Activated CD4-positive, alpha-beta T cell treated with anti-CD3 and anti-CD28 coated beads for 36 hours (primary cell): Measurements from ENCODE around the gene C3orf18. TPM values are rescaled to one million over a fixed set of nuclear protein-coding genes. Genes with fewer than 3 reads are reported as not detected.
"Not testable (repeated sequence)": the region's sequence is repeated elsewhere in the genome, so short reads cannot be mapped to it uniquely, and the experiment has no call there.

Experiments used
- ATAC-seq: fragments of 200-7000 bp; cut with Tn5 transposase; one replicate; pipeline ENCODE4 v1.10.0; 2021; ENCODE audit warnings: mild to moderate bottlenecking, moderate library complexity
- CTCF ChIA-PET: fragments of 350-600 bp; sonication (Branson Sonifier 250); formaldehyde crosslinking; loops from one replicate; lab custom pipeline; 2021; ENCODE audit warnings: antibody characterized with exemption; lab: Charles Lee
- POLR2A ChIA-PET: fragments of 350-600 bp; sonication (Branson Sonifier 250); formaldehyde crosslinking; loops from one replicate; lab custom pipeline; 2021; ENCODE audit warnings: antibody characterized with exemption, inconsistent platforms; lab: Charles Lee
- DNase-seq: peaks from one replicate; pipeline ENCODE4 v3.0.0-alpha.2; 2020
- H3K27ac Mint-ChIP-seq: one replicate; pipeline ENCODE4 v1.8.0; 2021; ENCODE audit warnings: mixed read lengths
- H3K27me3 Mint-ChIP-seq: one replicate; pipeline ENCODE4 v1.8.0; 2021; ENCODE audit warnings: mixed read lengths
- H3K36me3 Mint-ChIP-seq: one replicate; pipeline ENCODE4 v1.8.0; 2021; ENCODE audit warnings: low read depth, mixed read lengths
- H3K4me1 Mint-ChIP-seq: one replicate; pipeline ENCODE4 v1.8.0; 2021; ENCODE audit warnings: mixed read lengths
- H3K4me3 Mint-ChIP-seq: one replicate; pipeline ENCODE4 v1.8.0; 2021; ENCODE audit warnings: mild to moderate bottlenecking, moderate library complexity, mixed read lengths
- H3K9me3 Mint-ChIP-seq: one replicate; pipeline ENCODE4 v1.8.0; 2021; ENCODE audit warnings: low read depth, mixed read lengths
- intact Hi-C, 2 experiments: fragments of 100-400 bp; cut with DNase I in 1 of 2; cut with micrococcal nuclease in 1 of 2; formaldehyde crosslinking; loops; one replicate each; pipeline versions ENCODE4 v1.14.2 to v1.15.1; 2022 to 2024; cut with DNase I, micrococcal nuclease
- total RNA-seq, 2 experiments: library from RNA; stranded (reverse); gene quantifications; one replicate each; pipeline ENCODE4 v1.2.3, GENCODE V29; 2021

Gene C3orf18
- total RNA-seq, 2 experiments from 2014 or later = 31.7 to 31.9 TPM

- CTCF ChIA-PET = interaction anchor here (0.6 to 1.8 kb wide), 5 partner anchors 26 to 54 kb away, joined by 3 to 10 read pairs (median 3); partner anchors contain the start of gene HEMK1
- Mint-ChIP-seq H3K27me3 (peaks cover 4% of the 10 kb centered on the region), H3K4me3 (no peak overlapping the region), H3K27ac (no peak overlapping the region), H3K9me3 (no peaks in the 10 kb centered on the region), H3K36me3 (no peaks in the 10 kb centered on the region), H3K4me1 (peaks cover 4% of the 10 kb centered on the region)
- ATAC-seq (no peak), DNase-seq (peak; percentile 22)
- intact Hi-C loops = no loop called here
- POLR2A ChIA-PET = no interaction called here
Measured at GRCh38 chr3:50515565-50516439, 51.7 kb downstream of the C3orf18 start.

- H3K4me1 Mint-ChIP-seq, POLR2A ChIA-PET, H3K27me3 Mint-ChIP-seq, intact Hi-C loops, DNase-seq, H3K27ac Mint-ChIP-seq, ATAC-seq, H3K4me3 Mint-ChIP-seq, CTCF ChIA-PET, H3K9me3 Mint-ChIP-seq, H3K36me3 Mint-ChIP-seq: not testable (repeated sequence)
Measured at GRCh38 chr3:50512908-50513307, 54.6 kb downstream of the C3orf18 start.

DNA sequence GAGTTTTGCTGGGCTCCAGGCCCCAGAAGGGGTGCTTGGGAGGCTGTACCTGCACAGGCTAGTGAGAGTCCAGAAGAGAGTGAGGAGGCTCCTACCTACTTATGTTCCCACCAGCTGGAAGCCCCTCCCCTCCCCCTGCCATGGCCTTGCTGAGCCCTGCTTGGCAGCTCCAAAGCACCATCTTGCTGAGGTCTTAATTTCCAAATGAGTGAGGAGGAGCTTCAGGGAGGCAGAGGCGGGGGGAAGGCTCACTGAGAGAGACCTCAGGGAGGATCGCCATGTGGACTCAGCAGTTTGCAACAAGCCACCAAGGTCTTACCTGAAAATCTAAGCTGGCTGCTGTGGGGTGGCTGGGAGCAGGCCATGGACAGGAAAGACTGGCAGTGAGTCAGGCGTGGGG, 55.4 kb downstream of the C3orf18 start:
- ChIA-PET CTCF (interaction anchor here (1.0 kb wide), 1 partner anchor 9 kb away, joined by 3 read pairs; the partner anchor contains the start of gene CACNA2D2), POLR2A (no interaction called here)
- Mint-ChIP-seq H3K27me3 (no peaks in the 10 kb centered on the region), H3K9me3 (no peaks in the 10 kb centered on the region), H3K27ac (no peak overlapping the region), H3K36me3 (no peaks in the 10 kb centered on the region), H3K4me1 (peaks cover 4% of the 10 kb centered on the region), H3K4me3 (no peak overlapping the region)
- intact Hi-C loops = no loop called here
- ATAC-seq = no peak
- no peak for DNase-seq

DNA sequence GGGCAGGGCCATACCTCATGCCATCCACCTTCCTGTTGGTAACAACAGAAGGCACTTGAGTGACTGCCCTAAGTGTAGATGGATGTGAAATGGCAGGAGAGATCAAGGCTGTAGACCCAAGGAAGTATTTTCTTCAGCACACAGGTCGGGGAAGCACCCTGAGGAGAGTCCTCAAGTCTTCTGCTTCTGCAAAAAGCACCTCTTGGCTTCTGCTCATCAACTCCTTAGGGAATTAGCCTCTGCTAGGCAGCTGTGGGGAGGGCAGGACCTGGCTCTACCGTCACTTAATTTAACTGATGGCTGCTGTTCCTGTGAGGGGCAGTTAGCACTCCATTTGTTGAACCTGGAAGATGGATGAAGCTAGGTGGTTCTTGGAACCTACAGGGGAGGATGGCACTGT, 57.2 kb downstream of the C3orf18 start:
- Mint-ChIP-seq H3K9me3 (no peaks in the 10 kb centered on the region), H3K4me3 (no peak overlapping the region), H3K27me3 (no peaks in the 10 kb centered on the region), H3K27ac (no peak overlapping the region), H3K36me3 (no peaks in the 10 kb centered on the region), H3K4me1 (no peaks in the 10 kb centered on the region)
- ChIA-PET POLR2A (no interaction called here), CTCF (interaction anchor here (0.6 to 0.9 kb wide), 2 partner anchors 32 to 46 kb away, joined by 3 to 4 read pairs; no protein-coding TSS in a partner anchor)
- intact Hi-C loops = no loop called here
- DNase-seq (no peak), ATAC-seq (no peak)

DNA sequence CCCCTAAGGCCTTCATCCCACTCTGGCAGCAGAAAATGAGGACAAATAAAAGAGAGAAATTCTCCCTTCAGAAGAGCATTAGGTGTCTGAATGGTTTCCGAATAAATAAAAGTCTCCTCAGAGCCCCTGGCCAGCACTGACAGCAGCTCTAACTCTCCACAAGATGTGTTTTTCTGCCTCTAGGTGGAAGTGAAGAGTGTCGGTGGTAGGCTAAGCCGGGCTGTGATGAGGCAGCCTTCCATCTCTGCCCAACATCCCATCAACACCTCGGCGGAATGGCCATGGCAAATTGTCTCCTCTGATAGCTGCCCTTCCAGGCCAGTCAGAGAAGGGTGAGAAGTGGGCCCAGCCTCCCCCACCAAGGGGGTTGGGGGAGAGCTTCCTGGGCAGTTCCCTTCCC, 57.8 kb downstream of the C3orf18 start:
- Mint-ChIP-seq H3K4me3 (no peak overlapping the region), H3K4me1 (no peaks in the 10 kb centered on the region), H3K27ac (no peak overlapping the region), H3K36me3 (no peaks in the 10 kb centered on the region), H3K9me3 (no peaks in the 10 kb centered on the region), H3K27me3 (no peaks in the 10 kb centered on the region)
- DNase-seq (no peak), ATAC-seq (no peak)
- CTCF ChIA-PET = interaction anchor here (0.6 kb wide), 1 partner anchor 33 kb away, joined by 3 read pairs; no protein-coding TSS in a partner anchor
- intact Hi-C loops = no loop called here
- POLR2A ChIA-PET = no interaction called here

- no peaks in the 10 kb centered on the region for H3K36me3 Mint-ChIP-seq
Measured at GRCh38 chr3:50508821-50509220, 58.7 kb downstream of the C3orf18 start.

More at GRCh38 chr3:50508821-50509220, 58.7 kb downstream of the C3orf18 start:
- no peak overlapping the region for H3K4me3 Mint-ChIP-seq
- CTCF ChIA-PET = interaction anchor here (0.8 to 1.0 kb wide), 2 partner anchors 34 to 45 kb away, joined by 4 to 5 read pairs; no protein-coding TSS in a partner anchor
- no peaks in the 10 kb centered on the region for H3K9me3 Mint-ChIP-seq
- H3K4me1 Mint-ChIP-seq = no peaks in the 10 kb centered on the region
- ATAC-seq (no peak), DNase-seq (no peak)
- intact Hi-C loops = no loop called here
- no peak overlapping the region for H3K27ac Mint-ChIP-seq
- POLR2A ChIA-PET = interaction anchor here (0.6 kb wide), 1 partner anchor 160 kb away, joined by 3 read pairs; no protein-coding TSS in a partner anchor
- H3K27me3 Mint-ChIP-seq = no peaks in the 10 kb centered on the region

Other genes starting within 250 kb of the C3orf18 start
- gene HYAL2, start 245.0 kb downstream of the C3orf18 start, total RNA-seq = 1 to 10 TPM; 4.7 to 5.1 TPM
- gene TUSC2, start 239.5 kb downstream of the C3orf18 start, total RNA-seq = 10 to 100 TPM; 15.0 to 17.1 TPM
- gene RASSF1, start 226.9 kb downstream of the C3orf18 start, total RNA-seq = 10 to 100 TPM; 30.8 to 50.7 TPM
- gene ZMYND10, start 222.0 kb downstream of the C3orf18 start, total RNA-seq = 1 to 10 TPM; 1.0 to 1.3 TPM
- 10 to 100 TPM; 42.5 to 43.0 TPM for gene NPRL2, start 217.0 kb downstream of the C3orf18 start, total RNA-seq
- gene CYB561D2, start 216.9 kb downstream of the C3orf18 start, total RNA-seq = 10 to 100 TPM; 10.3 to 14.3 TPM
- gene TMEM115, start 208.2 kb downstream of the C3orf18 start, total RNA-seq = 10 to 100 TPM; 13.1 to 16.1 TPM
- gene CACNA2D2, start 64.1 kb downstream of the C3orf18 start, total RNA-seq = 1 to 10 TPM; 1.1 to 1.5 TPM
- gene HEMK1, start 1.8 kb upstream of the C3orf18 start, total RNA-seq = 10 to 100 TPM; 61.6 to 77.7 TPM
- gene CISH, start 44.0 kb upstream of the C3orf18 start, total RNA-seq = 100 to 1,000 TPM; 265 to 269 TPM
- gene MAPKAPK3, start 49.4 kb upstream of the C3orf18 start, total RNA-seq = 100 to 1,000 TPM; 178 to 218 TPM
- gene DOCK3, start 107.2 kb upstream of the C3orf18 start, total RNA-seq = 1 to 10 TPM; 2.5 to 2.6 TPM